ENCODE results near the gene PKLR.
"Not testable (repeated sequence)": the region's sequence is repeated elsewhere in the genome, so short reads cannot be mapped to it uniquely, and the experiment has no call there.

The PKLR gene

GRCh38 chr1:155255243-155256007, 45.8 kb downstream of the PKLR start, which contains the start of gene ENTREP3:
Gene ENTREP3 (minus strand): TSS chr1:155255483. CDS start chr1:155254877, 606 bp downstream.
- peak in 1 of 2 donors; percentile 60 for DNase-seq (ENCODE audit: low read depth in 2 of 2)

- no peak for DNase-seq (ENCODE audit: low read depth in 2 of 2)
Observed at GRCh38 chr1:155254714-155255242, 46.5 kb downstream of the PKLR start.

DNA sequence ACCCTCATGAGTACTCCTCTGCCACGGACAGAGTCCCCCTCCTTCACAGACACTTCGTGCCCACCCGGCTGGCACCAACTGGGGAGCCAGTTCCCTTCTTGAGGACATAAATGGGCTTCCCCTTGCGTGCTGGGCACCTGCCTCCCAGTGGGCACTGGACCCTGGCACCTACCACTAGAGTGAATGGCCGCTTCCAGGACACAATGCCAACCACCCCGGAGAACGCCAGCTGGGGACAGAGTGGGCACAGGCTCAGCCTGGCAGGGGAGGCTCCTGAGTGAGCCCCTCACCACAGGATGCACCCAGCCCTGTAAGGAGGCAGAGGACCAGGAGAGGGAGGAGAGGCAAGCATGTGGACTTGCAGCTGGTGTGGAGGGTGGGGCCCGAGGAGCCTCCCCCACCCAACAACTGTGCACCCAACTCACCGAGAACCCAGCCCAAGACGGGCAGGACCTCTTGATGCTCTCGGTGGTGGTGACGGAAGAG, 47.0 kb downstream of the PKLR start:
- DNase-seq (ENCODE audit: low read depth in 2 of 2), result no peak

- no peak for DNase-seq (ENCODE audit: low read depth in 2 of 2)
Observed at GRCh38 chr1:155253797-155254196, 47.4 kb downstream of the PKLR start.

- no peak for DNase-seq (ENCODE audit: low read depth in 2 of 2)
Observed at GRCh38 chr1:155253208-155253607, 48.0 kb downstream of the PKLR start.

DNA sequence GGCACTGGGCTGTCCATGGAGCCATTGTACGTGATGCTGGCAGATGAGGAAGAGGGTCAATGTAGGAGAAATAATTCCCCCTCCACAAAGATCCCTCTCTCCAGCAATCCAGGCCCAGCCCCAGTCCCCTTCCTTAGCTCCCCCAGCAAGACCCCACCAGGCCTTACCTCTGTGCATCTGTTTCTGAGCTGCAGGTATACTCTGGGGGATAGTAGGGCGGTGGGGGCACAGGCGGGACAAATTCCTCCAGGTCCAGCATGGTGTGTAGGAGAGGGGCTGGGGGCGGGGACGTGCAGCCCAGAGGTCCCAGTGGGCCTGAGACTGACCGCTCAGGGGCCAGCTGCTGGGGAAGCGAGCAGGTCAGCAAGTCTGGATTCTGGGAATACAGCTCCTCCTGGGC, 49.7 kb downstream of the PKLR start:
- no peak for DNase-seq (ENCODE audit: low read depth in 2 of 2)

DNA sequence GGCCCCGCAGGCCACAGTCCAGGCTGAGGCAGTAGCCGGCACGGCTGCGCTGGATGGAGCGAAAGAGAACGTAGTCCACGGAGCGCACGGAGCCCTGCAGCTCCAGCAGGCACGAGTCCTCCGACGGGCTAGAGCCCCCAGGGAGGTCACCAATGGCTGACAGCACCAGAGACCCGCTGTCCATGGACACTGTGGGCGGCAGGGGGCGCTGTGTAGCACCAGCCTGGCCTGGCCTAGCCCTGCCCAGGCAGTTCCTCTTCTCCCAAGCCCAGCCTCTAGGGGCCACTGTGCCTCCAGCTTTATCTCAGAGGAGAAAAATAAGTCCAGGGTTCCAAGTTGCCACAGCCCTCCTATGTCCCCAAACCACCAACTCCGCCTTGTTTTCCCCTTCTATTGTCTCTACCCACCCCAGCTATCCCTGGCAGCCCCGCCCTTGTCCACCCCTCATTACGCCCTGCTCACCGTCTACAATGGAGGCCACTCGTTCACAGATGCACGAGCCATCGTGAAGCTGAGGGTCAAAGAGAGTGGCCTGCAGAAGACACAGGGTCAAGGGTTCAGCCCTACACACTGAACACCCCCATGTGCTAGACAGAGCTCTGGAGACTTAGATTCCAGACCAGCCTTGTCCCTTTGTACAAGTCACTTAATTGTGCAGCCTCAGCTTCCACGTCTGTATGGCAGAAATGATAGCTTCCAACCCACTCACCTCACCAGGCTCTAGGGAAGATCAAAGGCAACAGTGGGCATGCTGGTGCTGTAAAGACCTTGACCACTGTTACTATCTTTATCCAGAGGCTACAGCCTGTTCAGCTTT, 50.4 kb downstream of the PKLR start:
- peak; percentile 93 to 97 for DNase-seq (ENCODE audit: low read depth in 2 of 2)

DNA sequence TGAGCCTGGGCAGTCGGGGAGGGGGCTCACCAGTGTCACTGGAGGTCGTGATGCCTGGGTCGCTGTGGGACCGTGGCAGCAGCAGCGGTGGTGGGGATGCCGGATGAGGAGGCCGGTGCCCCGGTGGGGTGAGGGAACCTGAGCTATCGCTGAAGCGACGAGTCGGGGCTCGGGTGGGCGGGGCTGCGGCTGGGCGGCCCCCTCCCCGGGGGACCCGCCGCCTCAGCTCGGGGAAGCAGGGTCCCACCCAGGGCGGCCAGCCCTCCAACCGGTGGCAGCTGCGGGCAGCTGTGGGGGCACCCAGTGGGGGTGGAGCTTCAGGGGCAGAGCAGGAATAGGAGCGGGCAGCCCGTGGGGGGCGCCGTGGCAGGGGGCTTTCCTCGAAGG, 51.0 kb downstream of the PKLR start:
- DNase-seq (ENCODE audit: low read depth in 2 of 2), result no peak

DNA sequence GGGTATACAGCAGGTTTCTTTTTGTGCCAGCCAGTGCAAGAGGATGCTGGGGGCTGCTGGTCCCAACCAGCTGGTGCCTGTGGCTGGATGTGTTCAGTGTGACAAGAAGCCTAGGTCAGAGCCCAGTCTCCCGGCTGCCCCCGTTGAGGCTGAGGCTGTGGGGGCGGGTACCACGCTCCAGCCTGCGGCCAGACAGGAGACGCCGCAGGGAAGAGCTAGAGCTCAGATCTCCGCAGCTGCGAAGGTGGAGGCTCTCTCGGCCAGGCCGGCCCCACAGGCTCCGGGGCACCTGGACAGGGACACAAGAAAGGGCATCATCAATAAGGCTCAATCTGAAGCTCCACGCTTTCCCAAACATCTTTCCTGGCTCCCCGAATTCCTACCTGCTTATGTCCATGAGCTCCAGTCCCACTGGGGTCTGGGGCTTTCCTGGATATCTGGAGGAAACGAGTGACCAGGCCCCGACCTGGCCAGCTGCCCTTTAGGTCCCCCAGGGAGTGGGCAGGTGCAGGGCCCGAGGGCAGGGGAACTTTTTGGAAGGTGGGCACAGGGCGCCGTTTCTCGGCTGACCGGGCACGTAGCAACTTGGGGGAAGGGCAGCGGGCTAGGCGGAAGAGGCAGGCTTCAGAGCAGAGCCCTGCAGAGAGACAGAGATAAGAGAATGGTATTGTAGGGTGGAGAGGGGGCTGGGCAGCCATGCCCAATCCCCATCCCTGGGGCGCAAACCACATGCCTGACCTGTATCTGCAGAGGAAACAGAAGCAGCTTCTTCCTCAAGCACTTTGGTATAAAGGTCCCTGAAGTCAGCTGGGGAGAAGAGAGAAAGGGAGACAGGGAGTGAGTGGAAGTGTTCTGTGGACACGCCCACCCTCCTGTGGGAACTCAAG, 53.3 kb downstream of the PKLR start:
- DNase-seq (ENCODE audit: low read depth in 2 of 2), result no peak

DNA sequence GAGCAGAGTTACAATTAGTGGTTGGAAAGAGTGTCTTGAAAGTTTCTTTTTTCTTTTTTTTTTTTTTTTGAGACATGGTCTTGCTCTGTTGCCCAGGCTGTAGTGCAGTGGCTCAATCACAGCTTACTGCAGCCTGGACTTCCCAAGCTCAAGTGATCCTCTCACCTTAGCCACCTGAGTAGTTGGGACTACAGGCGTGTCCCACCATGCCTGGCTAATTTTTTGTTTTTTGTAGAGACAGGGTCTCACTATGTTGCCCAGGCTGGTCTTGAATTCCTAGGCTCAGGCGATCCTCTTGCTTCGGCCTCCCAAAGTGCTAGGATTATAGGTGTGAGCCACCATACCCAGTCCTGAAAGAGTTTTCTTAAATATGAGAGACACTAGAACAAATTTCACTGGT, 54.4 kb downstream of the PKLR start:
- not testable (repeated sequence) for DNase-seq (ENCODE audit: low read depth in 2 of 2)

- DNase-seq (ENCODE audit: low read depth in 2 of 2), result no peak
Observed at GRCh38 chr1:155245163-155245524, 56.1 kb downstream of the PKLR start.

DNA sequence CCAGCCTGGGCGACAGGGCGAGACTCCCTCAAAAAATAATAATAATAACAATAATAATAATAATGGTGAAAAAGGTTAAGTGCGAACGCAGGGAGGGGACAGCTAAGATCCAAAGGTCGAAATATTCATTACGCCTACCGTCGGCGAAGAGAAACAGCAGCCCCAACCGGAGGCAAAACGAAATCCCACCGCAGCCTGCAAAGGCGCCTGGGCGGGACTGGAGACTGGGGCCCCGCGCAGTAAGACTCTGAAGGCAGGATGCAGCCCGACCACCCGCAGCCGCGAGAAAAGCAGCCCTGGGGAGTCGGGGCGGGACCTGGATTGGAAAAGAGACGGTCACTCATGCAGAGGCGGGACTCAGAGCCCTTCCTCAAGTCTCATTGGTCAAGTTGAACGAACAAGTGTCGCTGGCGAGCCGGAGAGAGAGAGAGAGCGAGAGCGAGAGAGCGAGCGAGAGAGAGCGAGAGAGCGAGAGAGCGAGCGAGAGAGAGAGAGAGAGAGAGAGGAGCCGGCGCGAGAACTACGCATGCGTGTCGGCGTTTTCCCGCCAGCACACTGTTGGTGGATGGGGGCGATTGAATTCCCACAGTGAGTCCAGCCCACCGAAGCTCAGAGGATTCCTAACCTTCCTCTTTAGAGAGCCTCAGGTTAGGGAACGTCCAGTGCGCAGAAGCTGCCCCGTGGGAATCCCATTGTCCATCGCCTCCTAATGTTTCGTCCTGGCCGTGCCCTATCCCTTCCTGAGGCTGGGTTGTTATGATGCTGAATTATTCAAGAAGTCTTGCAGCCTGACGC, 56.7 kb downstream of the PKLR start:
- peak; percentile 66 to 81 for DNase-seq (ENCODE audit: low read depth in 2 of 2)

DNA sequence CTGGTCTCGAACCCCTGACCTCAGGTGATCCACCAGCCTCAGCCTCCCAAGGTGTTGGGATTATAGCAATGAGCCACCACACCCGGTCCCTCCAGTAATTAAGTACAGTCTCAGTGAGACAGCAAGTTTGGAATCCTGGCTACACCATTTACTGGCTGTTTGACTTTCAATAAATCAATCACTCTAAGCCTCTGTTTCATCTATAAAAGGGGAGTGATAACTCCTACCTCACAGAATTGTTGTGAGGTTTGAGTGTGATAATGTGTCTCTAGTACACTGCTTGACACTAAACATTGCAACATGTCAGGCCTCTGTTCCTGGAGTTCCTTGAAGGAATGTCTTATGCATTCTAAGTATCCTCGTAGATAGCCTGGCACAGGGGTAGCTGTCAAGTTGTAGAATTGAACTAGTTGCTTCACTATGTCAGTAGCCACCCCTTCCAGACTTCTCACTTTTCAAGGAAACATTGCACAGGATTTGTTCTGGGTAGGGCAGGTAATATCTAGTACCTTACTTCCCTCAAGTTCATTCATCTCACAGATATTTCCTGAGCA, 58.4 kb downstream of the PKLR start:
- no peak for DNase-seq (ENCODE audit: low read depth in 2 of 2)

- no peak for DNase-seq (ENCODE audit: low read depth in 2 of 2)
Observed at GRCh38 chr1:155241841-155242264, 59.4 kb downstream of the PKLR start.

- peak in 1 of 2 donors; percentile 22 for DNase-seq (ENCODE audit: low read depth in 2 of 2)
Observed at GRCh38 chr1:155241069-155241679, 60.1 kb downstream of the PKLR start.
